Measurements from ENCODE around the gene WNT9B.

The WNT9B gene, protein sequence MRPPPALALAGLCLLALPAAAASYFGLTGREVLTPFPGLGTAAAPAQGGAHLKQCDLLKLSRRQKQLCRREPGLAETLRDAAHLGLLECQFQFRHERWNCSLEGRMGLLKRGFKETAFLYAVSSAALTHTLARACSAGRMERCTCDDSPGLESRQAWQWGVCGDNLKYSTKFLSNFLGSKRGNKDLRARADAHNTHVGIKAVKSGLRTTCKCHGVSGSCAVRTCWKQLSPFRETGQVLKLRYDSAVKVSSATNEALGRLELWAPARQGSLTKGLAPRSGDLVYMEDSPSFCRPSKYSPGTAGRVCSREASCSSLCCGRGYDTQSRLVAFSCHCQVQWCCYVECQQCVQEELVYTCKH

DNA sequence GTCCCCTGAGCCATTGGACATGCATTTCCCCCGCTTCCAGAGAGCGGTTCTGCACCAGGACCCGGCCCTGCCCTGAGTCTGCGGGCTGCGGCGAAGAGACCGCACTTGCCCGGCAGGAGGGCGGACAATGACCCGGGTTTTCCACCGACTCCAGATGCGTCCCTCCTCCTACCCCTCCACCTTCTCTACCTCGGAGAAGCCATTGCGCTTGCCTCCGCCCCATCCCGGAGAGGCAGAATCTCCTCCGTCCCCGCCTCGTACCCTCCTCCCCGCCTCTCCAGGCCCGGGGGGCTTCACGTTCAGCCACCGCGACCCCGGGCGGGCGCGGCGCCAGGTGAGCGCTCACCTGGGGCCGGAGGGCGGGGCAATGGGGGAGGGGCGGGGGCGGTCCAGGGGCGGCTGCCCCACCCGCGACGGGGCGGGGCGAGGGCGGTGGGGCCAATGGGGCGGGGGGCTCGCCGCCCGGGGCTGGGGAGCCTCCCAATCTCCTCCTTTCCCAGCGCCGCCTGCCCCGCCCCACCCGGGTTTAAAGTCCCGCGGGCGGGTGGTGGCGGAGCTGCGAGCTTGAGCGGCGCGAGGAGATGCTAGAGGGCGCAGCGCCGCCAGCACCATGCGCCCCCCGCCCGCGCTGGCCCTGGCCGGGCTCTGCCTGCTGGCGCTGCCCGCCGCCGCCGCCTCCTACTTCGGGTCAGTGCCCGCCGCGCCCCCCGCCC, at the start of gene WNT9B:
Gene WNT9B, plus strand, starts transcription at position 555 of the 713 bp plus-strand sequence. Its CDS starts 56 bp downstream, at position 611.
- no peak within 1 kb of the TSS for H3K27ac Mint-ChIP-seq

DNA sequence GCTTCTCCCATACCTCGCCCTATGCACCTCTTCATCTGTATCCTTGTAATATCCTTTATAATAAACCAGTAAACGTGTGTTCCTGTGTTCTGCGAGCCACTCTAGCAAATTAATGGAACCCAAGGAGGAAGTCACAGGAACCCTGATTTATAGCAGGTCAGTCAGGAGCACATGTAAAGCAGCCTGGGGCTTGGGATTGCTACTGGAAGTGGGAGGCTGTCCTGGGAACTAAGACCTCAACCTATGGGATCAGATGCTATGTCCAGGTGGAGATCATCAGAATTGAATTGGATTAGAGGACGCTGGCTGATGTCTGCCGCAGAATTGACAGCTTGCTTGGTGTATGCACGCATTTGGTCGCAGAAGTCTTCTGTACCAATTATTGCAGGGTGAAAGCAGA, 48.6 kb upstream of the WNT9B start:
- Mint-ChIP-seq H3K27ac (no peak overlapping the region), H3K4me1 (no peaks in the 10 kb centered on the region), H3K36me3 (no peaks in the 10 kb centered on the region), H3K9me3 (peaks cover 3% of the 10 kb centered on the region), H3K4me3 (no peak overlapping the region), H3K27me3 (peaks cover 10% of the 10 kb centered on the region)
- no peak for ATAC-seq

More for the DNA sequence above, at the start of gene WNT9B:
- peaks cover 10% of the 10 kb centered on the region for H3K4me1 Mint-ChIP-seq
- H3K4me3 Mint-ChIP-seq = peak within 1 kb of the TSS; percentile 76
- no peak for ATAC-seq
- H3K27me3 Mint-ChIP-seq = peaks cover 89% of the 10 kb centered on the region
- H3K9me3 Mint-ChIP-seq = no peaks in the 10 kb centered on the region
- no peaks in the 10 kb centered on the region for H3K36me3 Mint-ChIP-seq

DNA sequence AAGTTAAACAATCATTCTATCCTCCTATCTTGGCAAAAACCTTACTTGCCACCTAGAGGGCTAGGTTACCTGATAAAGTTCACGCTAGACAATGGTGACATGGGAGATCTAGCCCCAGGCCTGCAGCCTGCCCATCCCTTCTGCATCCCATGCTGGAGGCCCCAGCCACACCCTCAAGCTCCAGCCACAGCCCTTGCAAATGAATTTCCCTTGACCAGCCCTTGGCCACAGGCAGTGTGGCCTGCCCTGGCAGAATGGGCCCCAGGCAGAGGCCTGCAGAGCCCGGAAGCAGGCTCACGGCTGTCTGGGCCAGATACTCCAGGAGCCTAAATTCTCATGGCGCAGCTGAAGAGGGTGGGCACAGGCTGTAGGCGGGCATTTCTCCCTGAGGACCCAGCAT, 47.8 kb upstream of the WNT9B start:
- ATAC-seq = no peak
- H3K27me3 Mint-ChIP-seq = peaks cover 10% of the 10 kb centered on the region
- H3K27ac Mint-ChIP-seq = no peak overlapping the region
- no peaks in the 10 kb centered on the region for H3K4me1 Mint-ChIP-seq
- no peak overlapping the region for H3K4me3 Mint-ChIP-seq
- no peaks in the 10 kb centered on the region for H3K36me3 Mint-ChIP-seq
- H3K9me3 Mint-ChIP-seq = peaks cover 3% of the 10 kb centered on the region

DNA sequence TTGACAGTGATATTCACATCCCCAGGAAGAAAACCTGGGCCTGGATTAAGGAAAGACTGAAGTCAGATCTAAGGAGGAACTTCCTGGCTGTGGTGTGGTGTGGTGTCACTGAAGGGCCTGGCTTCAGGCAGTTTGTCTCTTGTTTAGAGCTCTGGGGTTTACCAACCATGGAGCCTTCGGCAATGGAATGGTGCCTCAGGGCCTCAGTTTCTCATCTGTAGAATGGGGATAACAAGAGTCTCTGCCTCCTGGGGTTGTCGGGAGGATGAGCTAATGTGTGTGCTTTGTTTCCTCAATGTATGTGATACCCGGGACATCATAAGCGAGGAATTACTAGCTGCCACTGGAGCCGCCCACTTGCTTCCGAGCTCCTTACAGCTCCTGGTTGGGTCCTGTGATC, 45.6 kb upstream of the WNT9B start:
- Mint-ChIP-seq H3K4me3 (no peak overlapping the region), H3K36me3 (no peaks in the 10 kb centered on the region), H3K4me1 (no peaks in the 10 kb centered on the region), H3K27ac (no peak overlapping the region), H3K9me3 (peaks cover 3% of the 10 kb centered on the region), H3K27me3 (peaks cover 17% of the 10 kb centered on the region)
- ATAC-seq = no peak

DNA sequence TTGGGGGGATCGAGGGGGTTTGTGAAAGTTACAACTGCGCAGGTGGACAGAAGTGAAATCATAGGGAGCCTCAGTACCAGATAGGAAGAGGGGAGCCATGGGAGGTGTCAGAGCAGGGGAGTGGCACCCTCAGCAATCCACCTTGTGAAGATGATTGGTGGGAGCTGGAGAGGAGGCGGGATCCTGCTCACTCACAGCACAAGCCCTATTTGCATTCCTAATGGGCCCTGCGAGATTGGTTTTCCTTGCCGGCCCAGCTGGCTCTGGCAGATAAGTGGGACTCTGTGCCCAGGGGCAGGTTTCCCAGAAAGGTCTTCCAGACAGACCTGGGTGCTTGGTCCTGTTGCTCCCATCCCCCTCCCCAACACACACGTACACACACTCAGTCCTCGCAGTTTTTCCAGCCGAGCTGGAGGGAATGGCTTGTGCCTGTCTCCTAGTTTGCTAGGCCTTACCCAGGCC, 42.2 kb upstream of the WNT9B start:
- no peak for ATAC-seq
- H3K27ac Mint-ChIP-seq = no peak overlapping the region
- H3K36me3 Mint-ChIP-seq = no peaks in the 10 kb centered on the region
- H3K9me3 Mint-ChIP-seq = peaks cover 3% of the 10 kb centered on the region
- peaks cover 46% of the 10 kb centered on the region for H3K27me3 Mint-ChIP-seq
- no peaks in the 10 kb centered on the region for H3K4me1 Mint-ChIP-seq
- H3K4me3 Mint-ChIP-seq = no peak overlapping the region

DNA sequence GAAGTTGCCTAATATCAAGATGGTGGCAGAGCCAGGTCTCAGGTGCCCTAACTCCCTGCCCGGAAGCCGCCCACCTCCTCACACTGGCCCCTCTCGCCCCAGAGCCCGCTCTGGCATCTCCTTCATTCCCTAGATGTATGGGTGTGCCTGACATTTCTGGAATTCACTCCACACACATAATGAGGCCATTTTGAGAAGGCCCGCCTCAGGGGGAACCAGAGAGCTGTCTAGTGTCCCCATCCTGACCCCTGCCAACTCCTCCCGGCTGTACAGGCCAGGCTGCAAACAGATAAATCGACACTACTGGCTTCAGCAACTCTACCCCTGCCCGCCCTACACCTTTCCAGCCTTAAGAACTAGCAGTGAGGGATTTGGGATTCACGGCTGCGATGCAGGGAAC, 40.5 kb upstream of the WNT9B start:
- H3K27me3 Mint-ChIP-seq = peaks cover 56% of the 10 kb centered on the region

DNA sequence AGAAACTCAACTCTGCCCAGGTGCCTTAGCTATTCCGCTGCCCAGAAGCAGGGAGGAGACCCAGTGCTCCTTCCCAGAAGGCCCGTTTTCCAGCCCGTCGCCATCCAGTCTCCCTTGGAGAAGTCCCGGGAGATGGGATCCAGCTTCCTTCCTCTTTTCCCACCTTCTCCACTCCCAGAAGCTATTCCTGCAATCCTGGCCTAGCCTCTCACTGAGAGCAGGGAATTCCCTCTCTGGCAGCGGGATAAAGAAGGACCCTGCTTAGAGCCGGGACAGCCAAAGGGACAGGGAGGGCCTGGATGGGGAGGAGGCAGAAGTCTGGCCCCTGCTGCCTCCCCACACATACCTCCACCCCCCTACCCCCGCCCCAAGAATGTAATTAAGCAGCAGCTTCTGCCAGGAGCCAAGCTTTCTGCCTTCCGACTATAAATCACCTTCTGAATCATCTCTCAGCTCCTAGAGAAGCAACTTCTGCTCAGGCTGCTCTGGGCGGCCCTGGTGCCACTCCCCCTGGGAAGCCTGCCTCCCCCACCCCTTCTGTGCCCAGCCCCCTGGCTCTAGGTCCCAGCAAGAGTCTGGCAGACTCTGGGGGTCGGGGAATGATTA, 39.3 kb upstream of the WNT9B start:
- H3K36me3 Mint-ChIP-seq = no peaks in the 10 kb centered on the region
- H3K4me3 Mint-ChIP-seq = no peak overlapping the region
- no peak for ATAC-seq
- H3K27me3 Mint-ChIP-seq = peaks cover 69% of the 10 kb centered on the region
- H3K4me1 Mint-ChIP-seq = peaks cover 7% of the 10 kb centered on the region
- H3K9me3 Mint-ChIP-seq = no peaks in the 10 kb centered on the region
- H3K27ac Mint-ChIP-seq = no peak overlapping the region

More for the DNA sequence above, 40.5 kb upstream of the WNT9B start:
- H3K4me1 Mint-ChIP-seq = no peaks in the 10 kb centered on the region
- H3K27ac Mint-ChIP-seq = no peak overlapping the region
- ATAC-seq = no peak
- H3K9me3 Mint-ChIP-seq = no peaks in the 10 kb centered on the region
- no peaks in the 10 kb centered on the region for H3K36me3 Mint-ChIP-seq
- H3K4me3 Mint-ChIP-seq = no peak overlapping the region

DNA sequence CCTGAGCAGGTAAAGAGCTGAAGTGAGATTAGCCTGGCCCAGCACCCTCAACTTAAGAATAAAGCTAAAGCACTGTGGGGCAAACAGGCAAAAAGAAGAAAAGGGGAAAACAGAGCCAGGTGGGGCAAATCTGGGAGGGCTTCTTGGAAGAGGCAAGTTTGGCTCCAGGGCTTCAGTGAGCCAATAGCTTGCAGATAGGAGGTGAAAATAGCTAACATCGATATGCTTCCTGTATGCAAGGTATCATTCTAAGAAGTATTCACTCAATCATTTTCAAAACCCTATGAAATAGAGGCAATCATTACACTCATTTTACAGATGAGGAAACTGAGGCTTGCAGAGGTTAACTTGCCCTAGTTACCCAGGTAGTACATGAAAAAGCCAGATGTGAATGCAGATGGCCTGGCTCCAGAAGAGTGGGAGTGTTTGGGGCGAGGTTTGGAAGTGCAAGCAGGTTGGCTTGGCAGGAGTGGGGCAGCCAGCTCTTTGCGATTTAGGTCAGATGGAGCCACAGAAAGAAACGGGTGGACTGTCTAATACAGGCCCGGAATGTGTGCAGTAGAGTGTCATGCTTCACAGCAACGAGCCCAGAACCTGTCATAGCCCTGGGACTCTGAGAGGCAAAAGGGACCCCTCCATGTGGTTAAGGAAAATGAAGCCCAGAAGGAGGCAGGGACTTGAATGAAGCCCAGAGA, 38.6 kb upstream of the WNT9B start:
- peaks cover 75% of the 10 kb centered on the region for H3K27me3 Mint-ChIP-seq
- H3K4me1 Mint-ChIP-seq = peaks cover 13% of the 10 kb centered on the region
- H3K27ac Mint-ChIP-seq = no peak overlapping the region
- no peak for ATAC-seq
- no peaks in the 10 kb centered on the region for H3K9me3 Mint-ChIP-seq
- no peak overlapping the region for H3K4me3 Mint-ChIP-seq
- no peaks in the 10 kb centered on the region for H3K36me3 Mint-ChIP-seq

DNA sequence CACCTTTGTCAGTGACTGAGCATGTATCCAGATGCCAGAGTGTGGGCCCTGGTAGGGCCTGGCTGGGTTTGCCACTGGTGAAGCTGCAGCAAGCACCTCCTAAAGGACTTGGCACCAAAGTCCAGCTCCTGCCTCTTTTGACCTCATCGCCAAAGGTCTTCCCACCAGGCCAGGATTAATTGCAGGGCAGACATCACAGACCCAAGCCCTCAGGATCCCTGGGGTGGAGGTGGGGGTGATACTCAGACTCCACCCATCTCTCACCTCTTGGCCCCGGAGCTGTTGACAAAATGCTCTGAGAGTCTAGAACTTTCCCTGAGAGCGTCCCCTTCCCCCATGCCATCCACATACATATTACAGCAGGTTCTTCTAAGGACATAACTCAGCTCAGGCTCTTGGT, 37.5 kb upstream of the WNT9B start:
- no peaks in the 10 kb centered on the region for H3K9me3 Mint-ChIP-seq
- no peak overlapping the region for H3K27ac Mint-ChIP-seq
- peaks cover 22% of the 10 kb centered on the region for H3K4me1 Mint-ChIP-seq

DNA sequence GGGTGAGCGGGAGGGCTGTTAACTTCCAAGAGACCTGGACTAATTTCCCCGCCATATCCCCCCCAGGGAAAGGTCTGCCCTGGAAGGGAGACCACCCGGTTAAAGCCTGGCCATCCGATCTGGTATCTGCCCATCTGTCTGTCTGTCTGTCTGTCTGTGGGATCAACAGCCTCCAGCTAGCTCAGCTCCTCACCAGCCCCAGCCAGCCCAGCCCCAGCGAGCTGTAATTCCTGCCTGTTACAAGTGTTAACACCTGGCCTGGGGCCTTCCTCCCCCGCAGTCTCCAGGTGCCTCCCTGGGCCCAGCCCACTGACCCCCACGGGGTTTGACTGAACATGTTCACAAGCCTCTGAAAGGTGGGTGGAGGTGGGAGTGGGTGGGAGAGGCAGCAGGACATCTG, 36.9 kb upstream of the WNT9B start:
- H3K27me3 Mint-ChIP-seq = peaks cover 92% of the 10 kb centered on the region
- H3K4me3 Mint-ChIP-seq = no peak overlapping the region
- no peaks in the 10 kb centered on the region for H3K36me3 Mint-ChIP-seq
- no peak overlapping the region for H3K27ac Mint-ChIP-seq
- H3K9me3 Mint-ChIP-seq = no peaks in the 10 kb centered on the region
- ATAC-seq = no peak
- peaks cover 27% of the 10 kb centered on the region for H3K4me1 Mint-ChIP-seq

More for the DNA sequence above, 37.5 kb upstream of the WNT9B start:
- H3K4me3 Mint-ChIP-seq = no peak overlapping the region
- ATAC-seq = no peak
- H3K27me3 Mint-ChIP-seq = peaks cover 87% of the 10 kb centered on the region
- H3K36me3 Mint-ChIP-seq = no peaks in the 10 kb centered on the region

DNA sequence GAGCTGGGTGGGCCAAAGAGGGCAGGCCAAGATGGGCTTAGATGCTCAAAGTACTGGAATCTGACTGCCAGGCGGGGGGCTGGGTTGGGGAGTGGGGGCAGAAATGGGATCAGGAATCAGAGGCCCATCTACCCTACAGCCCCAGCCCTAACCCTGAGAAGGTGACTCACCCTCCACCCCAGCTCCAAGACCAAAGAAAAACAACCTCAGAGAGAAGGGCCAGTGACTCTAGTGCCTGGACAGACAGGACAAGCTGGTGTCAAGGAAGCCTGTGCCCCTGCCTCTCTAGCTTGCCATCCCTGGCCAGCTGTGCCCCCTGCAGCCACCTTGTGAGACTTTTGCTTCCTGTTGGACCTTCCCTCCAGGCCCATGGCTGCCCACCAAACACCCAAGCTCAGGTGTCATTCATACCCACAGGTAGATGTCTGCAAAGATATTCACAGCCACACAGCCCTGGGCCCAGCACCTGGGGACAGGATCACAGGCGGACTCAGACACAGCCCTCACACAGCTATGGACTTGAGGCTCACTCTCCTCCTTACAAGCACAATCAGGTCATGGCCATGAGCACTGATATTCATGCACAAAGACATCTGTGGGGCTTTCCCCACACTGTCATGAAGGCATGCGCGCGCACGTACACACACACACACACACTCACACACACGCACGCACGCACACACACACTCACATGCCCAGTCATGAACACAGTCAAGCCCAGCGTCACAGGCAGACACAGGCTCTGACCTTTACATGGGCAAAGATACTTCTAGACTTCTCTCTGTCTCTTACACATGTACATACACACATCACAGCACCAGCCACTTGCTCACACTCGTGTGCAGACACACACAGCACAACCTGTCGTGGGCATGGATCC, 35.7 kb upstream of the WNT9B start:
- no peaks in the 10 kb centered on the region for H3K36me3 Mint-ChIP-seq
- H3K27me3 Mint-ChIP-seq = peaks cover 99% of the 10 kb centered on the region
- no peak for ATAC-seq
- H3K4me1 Mint-ChIP-seq = peaks cover 39% of the 10 kb centered on the region
- H3K9me3 Mint-ChIP-seq = no peaks in the 10 kb centered on the region
- no peak overlapping the region for H3K4me3 Mint-ChIP-seq
- H3K27ac Mint-ChIP-seq = no peak overlapping the region

DNA sequence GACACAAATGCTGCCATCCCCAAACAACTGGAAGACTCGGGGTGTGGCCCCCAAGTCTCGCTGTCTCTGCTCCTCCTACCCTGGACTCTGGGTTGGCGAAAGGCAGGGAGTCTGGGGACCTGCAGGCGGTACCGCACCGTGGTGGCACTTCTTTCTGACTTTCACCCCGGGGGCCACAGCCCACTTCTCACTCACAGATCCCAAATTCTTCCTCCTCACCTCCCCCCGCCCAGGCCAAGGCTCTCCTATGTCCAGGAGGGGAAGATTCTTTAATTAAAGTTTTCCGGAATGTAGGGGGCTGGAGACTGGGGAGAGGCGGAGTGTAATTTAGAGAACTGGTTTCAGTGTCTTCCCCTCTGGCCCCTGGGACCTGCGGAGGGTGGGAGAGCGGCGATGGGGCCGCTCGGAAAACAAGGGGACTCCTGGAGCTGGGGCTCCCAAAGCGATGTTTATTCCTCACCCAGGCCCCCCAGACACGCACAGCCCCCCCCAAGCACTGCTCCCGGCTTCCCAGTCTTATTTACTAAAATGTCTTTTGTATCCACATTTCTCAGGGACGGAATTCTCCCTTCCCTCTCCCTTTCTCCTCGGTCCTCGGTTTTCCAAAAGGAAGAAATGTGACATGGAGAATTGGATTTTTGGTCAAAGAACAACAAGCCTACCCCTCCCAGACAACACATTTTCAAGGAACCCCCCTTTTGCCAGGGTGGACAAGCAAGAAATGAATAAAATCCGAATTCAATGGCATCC, 34.1 kb upstream of the WNT9B start:
- H3K4me1 Mint-ChIP-seq = peaks cover 55% of the 10 kb centered on the region

DNA sequence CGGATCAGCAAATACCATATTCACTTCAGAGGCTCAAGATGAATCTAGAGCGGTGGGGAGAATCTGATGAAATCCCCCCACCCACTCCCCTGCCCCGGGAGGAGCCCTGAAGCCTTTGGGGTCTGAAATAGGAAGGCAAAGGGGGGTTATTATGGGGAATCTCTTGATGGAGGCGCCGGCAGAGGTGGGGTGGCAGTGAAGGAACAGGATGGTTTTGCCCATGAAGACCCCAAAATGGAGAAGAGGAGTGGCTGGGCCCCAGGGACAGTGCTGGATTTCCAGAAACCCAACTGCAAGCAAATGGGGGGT, 33.5 kb upstream of the WNT9B start:
- ATAC-seq = no peak
- Mint-ChIP-seq H3K27me3 (peaks cover 99% of the 10 kb centered on the region), H3K4me1 (peaks cover 58% of the 10 kb centered on the region), H3K4me3 (peak overlapping the region; percentile 67), H3K9me3 (no peaks in the 10 kb centered on the region), H3K36me3 (no peaks in the 10 kb centered on the region), H3K27ac (no peak overlapping the region)

More for the DNA sequence above, 34.1 kb upstream of the WNT9B start:
- H3K27me3 Mint-ChIP-seq = peaks cover 100% of the 10 kb centered on the region
- H3K9me3 Mint-ChIP-seq = no peaks in the 10 kb centered on the region
- H3K4me3 Mint-ChIP-seq = peak overlapping the region; percentile 67
- ATAC-seq = no peak
- no peaks in the 10 kb centered on the region for H3K36me3 Mint-ChIP-seq
- H3K27ac Mint-ChIP-seq = no peak overlapping the region
